HCT116 (cell line): ENCODE measurements around the gene SSTR3.
A peak's percentile ranks its signal among the peaks of the same experiment; 100 is the strongest.

Source experiments
- CTCF ChIP-seq, 3 experiments: fragments of 200-600 bp in 1 of 3; sonication (generic) in 1 of 3; IDR thresholded peaks in 2 of 3; conservative IDR thresholded peaks in 1 of 3; 2 replicates each; pipeline ENCODE4 v1.5.1; 2012 to 2017; ENCODE audit warnings: low read depth in 2 of 3, low read length in 2 of 3, antibody characterized with exemption in 1 of 3, borderline replicate concordance in 1 of 3, control low read depth in 1 of 3, mild to moderate bottlenecking in 1 of 3, mixed read lengths in 1 of 3, mixed run types in 1 of 3, moderate library complexity in 1 of 3; ENCODE audit not compliant: insufficient read depth in 1 of 3
- ELF1 ChIP-seq: IDR thresholded peaks from 2 replicates; pipeline ENCODE4 v1.6.1; 2012; ENCODE audit warnings: low read depth, borderline replicate concordance
- EZH2 ChIP-seq: fragments of 200-600 bp; sonication (generic); IDR thresholded peaks from 2 replicates; pipeline ENCODE4 v1.6.1; 2017; ENCODE audit warnings: antibody characterized with exemption, mixed run types
- POLR2A ChIP-seq: IDR thresholded peaks from 2 replicates; pipeline ENCODE4 v1.7.0; 2011; ENCODE audit warnings: borderline replicate concordance; ENCODE audit not compliant: insufficient read depth, insufficient read length; ENCODE audit errors: extremely low read depth
- POLR2AphosphoS5 ChIP-seq: IDR thresholded peaks from 2 replicates; pipeline ENCODE4 v1.6.1; 2011; ENCODE audit warnings: mild to moderate bottlenecking, low read depth, low read length, moderate library complexity
- RAD21 ChIP-seq: IDR thresholded peaks from 2 replicates; pipeline ENCODE4 v1.6.1; 2012; ENCODE audit warnings: low read depth, mild to moderate bottlenecking
- YY1 ChIP-seq: IDR thresholded peaks from 2 replicates; pipeline ENCODE4 v1.6.1; 2011; ENCODE audit warnings: low read length, low read depth, moderate library complexity, mild to moderate bottlenecking; ENCODE audit not compliant: insufficient replicate concordance; ENCODE audit errors: extremely low read depth

- TF ChIP-seq CTCF (IDR thresholded peaks at IDR 0.05 in 2 of 3, conservative IDR thresholded peaks at IDR 0.05 in 1 of 3; ENCODE audit: borderline replicate concordance in 1 of 3, insufficient read depth in 1 of 3, low read depth in 2 of 3, low read length in 2 of 3) (no peak), POLR2AphosphoS5 (0 out of 2 replicates have a peak, but pooled peaks have one; percentile 10), ELF1 (no peak), EZH2 (no peak), RAD21 (no peak), POLR2A (no peak), YY1 (no peak)
These were observed 16.1 kb upstream of the SSTR3 start for GRCh38 chr22:37228106-37229011.
